ENCODE measurements around the gene TSSK2. TPM values are rescaled to one million over a fixed set of nuclear protein-coding genes. Genes with fewer than 3 reads are reported as not detected.
"Not testable (repeated sequence)": the region's sequence is repeated elsewhere in the genome, so short reads cannot be mapped to it uniquely, and the experiment has no call there.

TSSK2 gene
- total and polyA plus RNA-seq, 2 of the 8 experiments (the other 6 are each of a cell fraction or from before 2014, with no cell fraction given), result not detected

DNA sequence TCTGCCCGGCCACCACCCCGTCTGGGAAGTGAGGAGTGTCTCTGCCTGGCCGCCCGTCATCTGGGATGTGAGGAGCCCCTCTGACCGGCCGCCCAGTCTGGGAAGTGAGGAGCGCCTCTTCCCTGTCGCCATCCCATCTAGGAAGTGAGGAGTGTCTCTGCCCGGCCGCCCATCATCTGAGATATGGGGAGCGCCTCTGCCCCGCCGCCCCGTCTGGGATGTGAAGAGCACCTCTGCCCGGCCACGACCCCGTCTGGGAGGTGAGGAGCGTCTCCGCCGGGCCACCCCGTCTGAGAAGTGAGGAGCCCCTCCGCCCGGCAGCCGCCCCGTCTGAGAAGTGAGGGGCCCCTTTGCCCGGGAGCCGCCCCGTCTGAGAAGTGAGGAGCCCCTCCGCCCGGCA, 47.0 kb upstream of the TSSK2 start:
- CTCF ChIA-PET (ENCODE audit: partially characterized antibody); H2BK120ac ChIP-seq (replicated peaks; ENCODE audit: low read depth, low read length); H4K5ac ChIP-seq (ENCODE audit: insufficient read length, low read depth, low read length); H3K4ac ChIP-seq (replicated peaks; ENCODE audit: insufficient read length, low read depth, low read length); H2BK20ac ChIP-seq (ENCODE audit: low read length); H4K8ac ChIP-seq (ENCODE audit: extremely low read depth, insufficient read depth, low read length); H3K79me1 ChIP-seq (ENCODE audit: low read depth, low read length); H3K79me2 ChIP-seq (ENCODE audit: control insufficient read depth in 1 of 2, insufficient read depth in 2 of 2, low read length in 2 of 2); H3K4me1 ChIP-seq (replicated peaks in 1 of 4; ENCODE audit: control insufficient read depth in 3 of 4, insufficient read depth in 4 of 4, low read length in 3 of 4); H3K14ac ChIP-seq (ENCODE audit: insufficient read length); H2AK5ac ChIP-seq (ENCODE audit: low read depth, low read length); POLR2A ChIA-PET (ENCODE audit: partially characterized antibody); FAIRE-seq; H3K9ac ChIP-seq (replicated peaks in 1 of 4; ENCODE audit: extremely low read depth in 1 of 4, low read depth in 3 of 4, low read length in 3 of 4); H3K56ac ChIP-seq (replicated peaks; ENCODE audit: insufficient read length, low read depth, low read length); H4K91ac ChIP-seq (replicated peaks; ENCODE audit: insufficient read length, low read length); H3K23me2 ChIP-seq (ENCODE audit: low read depth, low read length); H2BK5ac ChIP-seq (ENCODE audit: low read depth, low read length); H3K36me3 ChIP-seq (ENCODE audit: control insufficient read depth in 2 of 4, insufficient read depth in 4 of 4, low read length in 3 of 4); H2BK12ac ChIP-seq (ENCODE audit: low read depth, low read length); H3K27ac ChIP-seq (ENCODE audit: low read depth, low read length); H3K18ac ChIP-seq (ENCODE audit: extremely low read depth, low read length); DNase-seq (ENCODE audit: low read depth in 1 of 2, low spot score in 2 of 2); H3K4me2 ChIP-seq (ENCODE audit: insufficient read depth in 1 of 2, low read depth in 2 of 2, low read length in 2 of 2); H3K4me3 ChIP-seq (ENCODE audit: extremely low read depth in 1 of 4, insufficient read depth in 2 of 4, low read depth in 3 of 4, low read length in 4 of 4); H2AFZ ChIP-seq (ENCODE audit: low read length); H3K9me3 ChIP-seq (ENCODE audit: insufficient read depth in 2 of 2, low read depth in 1 of 2, low read length in 1 of 2); H3K23ac ChIP-seq (ENCODE audit: insufficient read length); H2BK15ac ChIP-seq (ENCODE audit: low read length); H3K27me3 ChIP-seq (replicated peaks in 1 of 4; ENCODE audit: control insufficient read depth in 3 of 4, extremely low read depth in 1 of 4, insufficient read depth in 3 of 4, low read length in 3 of 4): not testable (repeated sequence)
- H4K20me1 ChIP-seq (replicated peaks in 1 of 2; ENCODE audit: control insufficient read depth in 1 of 2, insufficient read depth in 2 of 2, low read length in 2 of 2), result peaks cover 5 to 10% of the 10 kb centered on the region in 2 experiments
- WGBS, 2 experiments (ENCODE audit: extremely low coverage in 1 of 2, insufficient coverage in 1 of 2, insufficient read length in 1 of 2, insufficient replicate concordance in 2 of 2, low coverage in 1 of 2, low lambda C conversion rate in 2 of 2, missing lambda C conversion rate in 1 of 2), result 97% methylated on average over 19 of the region's 30 CpGs; no CpG with 5 or more reads in 1 of the 2 experiments

DNA sequence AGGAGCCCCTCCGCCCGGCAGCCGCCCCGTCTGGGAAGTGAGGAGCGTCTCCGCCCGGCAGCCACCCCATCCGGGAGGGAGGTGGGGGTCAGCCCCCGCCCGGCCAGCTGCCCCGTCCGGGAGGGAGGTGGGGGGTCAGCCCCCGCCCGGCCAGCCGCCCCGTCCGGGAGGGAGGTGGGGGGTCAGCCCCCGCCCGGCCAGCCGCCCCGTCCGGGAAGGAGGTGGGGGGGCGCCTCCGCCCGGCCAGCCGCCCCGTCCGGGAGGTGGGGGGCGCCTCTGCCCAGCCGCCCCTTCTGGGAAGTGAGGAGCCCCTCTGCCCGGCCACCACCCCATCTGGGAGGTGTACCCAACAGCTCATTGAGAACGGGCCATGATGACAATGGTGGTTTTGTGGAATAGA, 46.5 kb upstream of the TSSK2 start:
- H3K36me3 ChIP-seq (ENCODE audit: control insufficient read depth in 2 of 4, insufficient read depth in 4 of 4, low read length in 3 of 4); H4K5ac ChIP-seq (ENCODE audit: insufficient read length, low read depth, low read length); H4K91ac ChIP-seq (replicated peaks; ENCODE audit: insufficient read length, low read length); H3K23me2 ChIP-seq (ENCODE audit: low read depth, low read length); H3K79me1 ChIP-seq (ENCODE audit: low read depth, low read length); H2BK15ac ChIP-seq (ENCODE audit: low read length); H3K23ac ChIP-seq (ENCODE audit: insufficient read length); H2AFZ ChIP-seq (ENCODE audit: low read length); H3K27ac ChIP-seq (ENCODE audit: low read depth, low read length); H3K56ac ChIP-seq (replicated peaks; ENCODE audit: insufficient read length, low read depth, low read length); H2AK5ac ChIP-seq (ENCODE audit: low read depth, low read length); H3K4ac ChIP-seq (replicated peaks; ENCODE audit: insufficient read length, low read depth, low read length); H2BK5ac ChIP-seq (ENCODE audit: low read depth, low read length); H3K4me2 ChIP-seq (ENCODE audit: insufficient read depth in 1 of 2, low read depth in 2 of 2, low read length in 2 of 2); H3K18ac ChIP-seq (ENCODE audit: extremely low read depth, low read length); DNase-seq (ENCODE audit: low read depth in 1 of 2, low spot score in 2 of 2); H3K4me3 ChIP-seq (ENCODE audit: extremely low read depth in 1 of 4, insufficient read depth in 2 of 4, low read depth in 3 of 4, low read length in 4 of 4); H3K9me3 ChIP-seq (ENCODE audit: insufficient read depth in 2 of 2, low read depth in 1 of 2, low read length in 1 of 2); H3K14ac ChIP-seq (ENCODE audit: insufficient read length); FAIRE-seq; H3K9ac ChIP-seq (replicated peaks in 1 of 4; ENCODE audit: extremely low read depth in 1 of 4, low read depth in 3 of 4, low read length in 3 of 4); H3K27me3 ChIP-seq (replicated peaks in 1 of 4; ENCODE audit: control insufficient read depth in 3 of 4, extremely low read depth in 1 of 4, insufficient read depth in 3 of 4, low read length in 3 of 4); H2BK120ac ChIP-seq (replicated peaks; ENCODE audit: low read depth, low read length); H3K79me2 ChIP-seq (ENCODE audit: control insufficient read depth in 1 of 2, insufficient read depth in 2 of 2, low read length in 2 of 2); H2BK20ac ChIP-seq (ENCODE audit: low read length); H3K4me1 ChIP-seq (replicated peaks in 1 of 4; ENCODE audit: control insufficient read depth in 3 of 4, insufficient read depth in 4 of 4, low read length in 3 of 4); H2BK12ac ChIP-seq (ENCODE audit: low read depth, low read length); H4K8ac ChIP-seq (ENCODE audit: extremely low read depth, insufficient read depth, low read length): not testable (repeated sequence)
- CTCF ChIA-PET (ENCODE audit: partially characterized antibody), result interaction anchor here (0.6 to 1.5 kb wide), 3 partner anchors 11 to 171 kb away, joined by 3 to 8 read pairs (median 3); no protein-coding TSS in a partner anchor
- POLR2A ChIA-PET (ENCODE audit: partially characterized antibody), result interaction anchor here (1.4 kb wide), 1 partner anchor 11 kb away, joined by 3 read pairs; no protein-coding TSS in a partner anchor
- H4K20me1 ChIP-seq (replicated peaks in 1 of 2; ENCODE audit: control insufficient read depth in 1 of 2, insufficient read depth in 2 of 2, low read length in 2 of 2), result peaks cover 5 to 12% of the 10 kb centered on the region in 2 experiments
- WGBS, 2 experiments (ENCODE audit: extremely low coverage in 1 of 2, insufficient coverage in 1 of 2, insufficient read length in 1 of 2, insufficient replicate concordance in 2 of 2, low coverage in 1 of 2, low lambda C conversion rate in 2 of 2, missing lambda C conversion rate in 1 of 2), result no CpG with 5 or more reads among the region's 32 CpGs

Data from H1 (cell line).